Activated T-cell treated with anti-CD3 and anti-CD28 coated beads for 1 hour (primary cell): ENCODE measurements around the gene TSPAN2.

Experiments used
- DNase-seq: peaks from one replicate; pipeline ENCODE4 v3.0.0-alpha.2; 2020; ENCODE audit warnings: low read depth

The TSPAN2 gene

DNA sequence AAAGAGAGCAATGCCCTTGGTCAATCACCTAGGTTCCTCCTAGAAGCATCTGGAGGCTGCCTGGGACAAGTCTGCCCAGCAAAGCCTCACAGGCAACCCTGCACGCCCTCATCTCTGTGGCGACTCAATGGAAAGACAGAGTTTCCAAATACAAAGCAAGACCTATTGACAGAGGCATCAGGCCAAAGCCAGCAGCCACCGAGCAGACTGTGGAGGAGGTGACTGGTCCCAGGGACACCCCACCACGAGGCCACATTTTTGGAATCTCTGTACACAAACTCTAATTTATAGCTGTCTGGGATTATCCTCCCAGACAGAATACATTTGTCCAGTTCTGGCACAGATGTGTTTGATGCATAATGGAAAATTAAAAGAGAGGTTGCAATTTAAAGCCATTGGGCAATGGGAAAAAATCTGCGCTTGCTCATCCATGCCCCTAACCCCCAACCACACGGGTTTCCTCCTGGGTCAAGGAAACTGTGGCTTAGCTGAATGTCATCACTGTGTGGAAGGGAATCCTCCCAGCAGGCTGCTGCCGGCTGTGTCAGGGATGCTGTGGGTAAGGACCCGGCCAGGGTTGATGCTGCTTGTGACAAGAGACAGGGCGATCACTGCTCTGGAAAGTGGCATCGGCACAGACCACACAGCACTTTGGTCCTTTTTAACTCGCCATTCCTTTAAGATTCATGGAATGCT, 14.3 kb downstream of the TSPAN2 start:
- no peak for DNase-seq

DNA sequence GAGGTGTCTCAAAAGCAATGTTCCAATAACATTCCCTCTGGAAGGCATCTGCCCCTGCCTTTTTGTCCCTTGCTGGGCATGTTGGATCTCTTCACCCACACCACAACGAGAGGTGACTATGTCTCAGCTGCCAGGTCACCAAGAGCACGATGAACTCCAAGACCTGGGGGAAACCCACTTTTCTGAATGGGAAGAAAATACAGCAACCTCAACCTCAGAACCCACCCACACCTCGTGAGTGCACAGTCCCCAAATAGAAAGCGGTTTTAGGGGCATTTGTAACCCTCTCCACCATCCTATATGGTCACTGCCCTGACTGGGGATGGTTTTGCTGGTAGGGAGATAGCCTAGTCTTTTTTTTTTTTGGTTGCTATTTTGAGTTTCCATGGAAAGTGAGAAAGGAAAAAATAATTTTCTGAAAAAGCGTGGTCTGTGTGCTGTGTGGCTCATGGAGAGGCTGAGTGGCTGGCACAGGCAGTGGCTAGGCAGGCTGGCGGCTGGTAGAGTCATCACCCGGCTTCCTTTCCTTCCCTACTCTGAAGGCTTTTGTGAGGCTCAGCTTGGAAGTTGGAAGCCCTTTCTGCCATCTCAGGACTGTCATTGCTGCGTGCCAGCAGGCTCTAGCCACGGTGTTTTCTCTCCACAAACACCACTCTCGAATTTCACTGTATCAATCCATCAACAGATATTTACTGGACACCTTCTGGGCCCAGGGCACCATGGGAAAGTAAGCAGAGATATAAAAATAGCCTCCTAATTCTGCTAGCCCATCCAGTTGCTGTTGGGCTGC, 15.8 kb downstream of the TSPAN2 start:
- DNase-seq: no peak

DNA sequence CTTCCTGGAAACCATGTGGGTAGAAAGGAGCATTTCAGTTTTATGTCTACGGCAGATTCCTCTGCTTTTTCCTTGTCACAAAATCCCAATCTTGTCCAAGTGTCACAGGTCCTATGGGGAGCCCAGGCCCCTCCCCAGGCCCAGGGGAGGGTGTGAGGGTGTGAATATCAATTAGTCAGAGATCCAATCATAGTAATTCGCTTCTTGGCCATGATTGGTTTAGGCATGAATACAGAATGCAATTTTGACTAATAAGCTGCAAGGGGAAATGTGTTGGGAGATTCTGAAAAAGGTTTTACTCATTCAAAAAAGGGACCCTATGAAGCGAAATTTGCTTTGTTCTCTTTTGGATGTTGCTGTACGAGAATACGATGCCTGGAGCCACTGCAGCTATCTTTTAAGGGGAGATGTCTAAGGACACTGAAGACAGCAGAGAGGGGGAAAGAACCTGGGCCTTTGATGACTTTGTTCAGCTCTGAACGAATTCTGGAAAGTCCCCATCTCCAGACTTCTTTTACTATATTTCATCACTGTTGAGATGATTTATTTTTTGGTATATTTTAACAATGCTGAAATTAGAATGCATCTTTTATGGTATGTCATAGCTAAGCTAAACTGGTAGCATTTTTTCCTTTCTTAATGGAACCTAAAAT, 18.2 kb downstream of the TSPAN2 start:
- no peak for DNase-seq

DNA sequence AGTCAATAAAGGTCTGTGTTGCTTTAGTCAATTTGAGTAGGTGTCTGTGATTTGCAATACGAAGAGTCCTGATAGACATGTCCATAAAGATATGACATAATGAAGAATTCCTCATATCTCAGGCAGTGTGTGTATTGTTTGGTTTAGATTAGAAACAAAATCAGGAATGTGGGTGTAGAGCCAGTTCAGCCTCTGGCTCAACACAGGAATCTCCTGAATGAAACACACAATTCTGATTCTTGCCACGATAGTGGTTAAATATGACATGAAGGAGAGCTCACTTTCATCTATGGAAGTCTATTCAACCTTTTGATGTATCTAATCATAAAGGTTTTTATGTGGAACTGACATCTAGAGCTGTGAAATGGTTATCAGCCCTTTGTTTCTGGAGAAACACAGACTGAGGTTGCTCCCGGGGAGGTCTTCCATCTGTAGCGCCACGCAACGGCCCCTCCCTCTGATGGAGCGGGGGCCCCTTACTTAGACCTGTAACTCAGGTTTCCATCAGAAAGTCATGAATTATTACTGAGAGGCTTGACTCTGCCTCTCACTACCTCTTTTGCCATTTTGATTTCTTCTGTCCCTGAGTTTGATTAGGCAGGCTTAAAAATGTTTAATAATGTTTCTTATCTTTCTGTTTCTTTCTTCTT, 19.5 kb downstream of the TSPAN2 start:
- no peak for DNase-seq

DNA sequence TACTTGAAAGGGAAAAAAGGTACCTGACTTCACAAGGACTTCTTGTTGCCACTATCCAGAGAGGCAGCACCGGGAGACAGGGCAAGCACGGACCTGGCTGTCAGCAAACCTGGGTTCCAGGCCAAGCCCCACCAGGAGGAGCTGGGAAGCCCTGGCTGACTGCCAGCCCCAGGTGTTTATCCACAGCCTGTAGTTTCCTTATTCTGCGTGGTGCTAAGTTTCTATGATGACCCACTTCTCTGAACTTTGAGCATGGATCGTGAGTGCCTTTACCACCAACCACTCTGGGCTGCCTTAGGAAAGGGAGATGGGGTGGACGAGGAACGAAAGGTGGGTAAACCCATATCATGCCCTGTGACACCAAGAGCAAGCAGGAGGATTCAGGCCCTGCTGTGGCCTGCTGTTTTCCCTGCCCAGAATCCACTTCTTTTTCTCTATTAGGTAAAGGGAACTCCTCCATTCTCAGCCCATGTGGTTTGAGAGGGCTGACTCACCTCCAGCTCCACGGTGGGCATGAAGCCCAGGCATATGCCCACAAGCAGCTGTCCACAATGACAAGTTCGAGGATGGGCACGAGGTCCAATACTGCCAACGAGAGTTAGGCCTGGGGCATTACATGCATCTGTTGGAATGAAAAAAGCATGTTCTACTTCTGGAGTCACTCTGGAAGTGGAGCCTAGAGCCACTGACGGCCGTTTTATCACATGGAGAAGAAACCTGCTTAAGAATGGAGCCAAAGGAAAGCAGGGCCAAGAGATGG, 20.3 kb downstream of the TSPAN2 start:
- no peak for DNase-seq

DNA sequence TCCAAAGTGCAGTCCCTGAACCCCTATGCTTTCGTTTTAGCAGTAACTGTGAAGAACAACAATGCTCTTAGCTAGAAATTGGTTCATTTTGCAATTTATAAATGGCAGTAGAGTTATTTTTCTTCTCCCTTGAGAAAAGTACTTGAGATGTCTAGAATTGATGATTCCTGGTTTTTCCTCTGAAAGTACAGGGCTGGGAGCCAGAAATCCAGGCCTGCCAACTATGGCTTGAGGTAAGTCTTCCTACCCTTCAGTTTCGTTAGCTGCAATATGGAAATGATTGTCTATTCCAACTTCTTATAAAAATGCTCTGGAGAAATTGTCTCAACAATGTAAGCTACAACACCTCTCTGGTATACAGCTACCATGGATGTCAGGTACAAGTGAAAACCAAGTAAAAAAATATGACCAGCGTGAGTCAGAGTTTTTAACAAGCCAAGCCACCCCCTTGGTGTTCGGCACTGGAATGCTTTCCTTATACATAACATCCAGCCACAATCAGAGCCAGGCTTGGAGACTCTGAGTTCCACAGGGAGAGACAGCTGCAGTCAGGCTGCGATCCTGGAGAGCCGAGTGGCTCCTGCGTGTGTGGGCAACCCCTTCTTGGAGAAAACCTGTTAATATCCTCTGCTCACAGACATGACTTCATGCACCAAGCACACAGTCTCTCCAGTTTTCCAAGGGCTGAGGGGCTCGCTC, 22.0 kb downstream of the TSPAN2 start:
- DNase-seq: no peak

DNA sequence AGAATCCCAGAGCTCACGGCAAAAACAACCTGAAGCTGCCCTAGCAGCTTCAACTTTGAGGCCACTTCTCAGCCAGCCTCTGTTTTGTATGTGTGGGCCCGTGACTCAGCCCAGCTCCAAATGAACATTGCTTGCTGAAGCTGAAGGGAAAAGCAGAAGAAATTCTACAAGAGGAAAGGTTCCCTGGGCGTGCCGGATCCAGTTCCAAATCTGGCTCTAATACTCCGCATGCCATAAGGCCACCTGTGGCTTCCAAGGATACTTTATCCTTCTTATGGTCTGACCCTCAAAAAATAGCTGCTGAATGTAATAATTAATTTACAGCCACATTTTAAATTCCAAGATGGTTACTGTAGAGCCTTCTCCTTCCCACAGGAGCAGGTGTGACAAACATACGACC, 24.3 kb downstream of the TSPAN2 start:
- DNase-seq: no peak

DNA sequence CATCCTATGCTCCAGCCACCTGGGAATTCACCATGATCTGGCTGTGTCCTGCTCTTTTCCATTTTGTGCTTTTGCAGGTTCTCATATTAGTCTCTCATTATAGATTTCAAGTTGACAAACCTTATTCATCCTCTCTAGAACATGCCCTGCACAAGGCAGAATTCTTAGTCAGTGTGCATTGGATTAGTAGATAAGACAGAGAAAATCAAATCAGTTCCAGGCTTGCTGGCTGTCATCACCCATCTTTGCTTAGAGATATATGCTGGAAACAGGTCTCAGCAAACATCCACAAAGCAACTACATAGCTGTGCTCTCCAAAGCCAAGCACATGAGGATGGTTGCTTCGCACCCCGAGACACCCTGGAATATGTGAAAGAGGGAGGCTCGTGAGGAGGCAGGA, 24.8 kb downstream of the TSPAN2 start:
- DNase-seq: no peak

DNA sequence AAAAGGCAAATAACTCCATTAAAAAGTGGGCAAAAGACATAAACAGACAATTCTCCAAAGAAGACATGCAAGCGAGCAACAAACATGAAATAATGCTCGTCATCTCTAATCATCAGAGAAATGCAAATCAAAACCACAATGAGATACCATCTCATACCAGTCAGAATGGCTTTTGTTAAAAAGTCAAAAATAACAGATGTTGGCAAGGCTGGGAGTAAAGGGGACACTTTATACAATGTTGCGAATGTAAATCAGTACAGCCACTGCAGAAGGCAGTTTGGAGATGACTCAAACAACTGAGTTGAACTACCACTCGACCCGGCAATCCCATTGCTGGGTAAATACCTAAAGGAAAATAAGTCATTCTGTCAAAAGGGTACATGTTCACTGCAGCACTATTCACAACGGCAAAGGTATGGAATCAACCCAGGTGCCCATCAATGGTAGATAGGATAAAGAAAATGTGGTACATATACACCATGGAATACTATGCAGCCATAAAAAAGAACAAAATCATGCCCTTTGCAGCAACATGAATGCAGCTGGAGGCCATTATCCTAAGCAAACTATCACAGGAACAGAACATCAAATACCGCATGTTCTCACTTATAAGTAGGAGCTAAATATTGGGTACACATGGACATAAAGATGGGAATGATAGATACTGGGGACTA, 25.9 kb downstream of the TSPAN2 start:
- no peak for DNase-seq

DNA sequence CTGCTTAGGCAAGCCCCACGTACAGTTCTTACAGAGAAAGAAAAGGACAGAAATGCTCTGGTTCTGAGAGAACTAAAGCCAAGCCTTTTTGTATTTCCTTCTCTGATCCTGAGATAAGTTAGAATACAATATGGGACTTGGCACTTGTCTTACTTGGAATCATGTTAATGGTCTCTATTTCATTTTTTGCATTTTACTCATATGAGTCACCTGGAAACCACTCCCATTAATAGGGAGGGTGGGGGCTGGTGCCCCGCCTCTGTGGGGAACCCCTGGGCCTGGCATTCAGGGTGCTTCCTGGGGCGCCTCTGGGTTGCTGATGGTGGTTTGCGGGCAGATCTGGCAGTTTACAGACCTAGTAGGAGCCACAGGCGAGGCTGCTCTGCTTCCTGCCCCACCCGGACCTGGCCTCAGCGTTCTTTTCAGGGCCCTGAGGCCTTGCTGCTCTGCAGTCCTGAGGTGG, 26.7 kb downstream of the TSPAN2 start:
- DNase-seq: peak; percentile 86

DNA sequence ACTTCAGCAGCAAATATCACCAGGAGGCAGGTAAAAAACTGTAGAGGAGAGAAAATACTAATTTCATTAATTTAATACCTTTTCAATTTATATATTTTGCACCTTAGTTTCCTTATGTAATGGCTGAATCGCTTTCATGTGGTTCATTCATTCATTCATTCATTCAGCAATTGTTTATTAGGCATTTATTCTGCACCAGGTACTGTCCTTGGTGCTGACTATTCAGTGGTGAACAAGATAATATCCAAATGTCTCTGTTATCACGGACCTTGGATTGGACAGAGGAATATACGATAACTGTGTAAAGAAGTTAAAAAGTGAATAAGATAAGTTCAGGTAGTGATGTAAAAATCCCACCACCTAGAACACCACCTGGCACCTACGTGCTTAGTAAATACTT, 28.8 kb downstream of the TSPAN2 start:
- DNase-seq: no peak

DNA sequence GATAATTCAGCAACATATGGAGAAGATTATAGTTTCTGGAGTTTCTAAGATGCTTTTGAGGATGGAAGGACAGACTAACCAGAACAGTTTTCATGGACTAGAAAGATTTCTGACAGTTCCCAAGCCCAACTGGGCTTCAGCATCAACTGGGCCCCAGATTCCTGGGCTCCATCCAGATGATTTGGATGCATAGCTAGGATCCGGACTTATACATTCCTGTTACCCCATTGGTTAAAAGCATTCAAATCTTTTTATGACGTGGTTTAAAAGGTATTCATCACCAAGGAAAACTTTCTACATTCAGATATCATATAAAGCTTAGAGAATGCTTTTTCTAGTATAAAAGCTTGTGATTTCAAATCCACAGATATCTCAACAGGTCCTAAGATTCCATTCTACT, 30.0 kb downstream of the TSPAN2 start:
- no peak for DNase-seq

DNA sequence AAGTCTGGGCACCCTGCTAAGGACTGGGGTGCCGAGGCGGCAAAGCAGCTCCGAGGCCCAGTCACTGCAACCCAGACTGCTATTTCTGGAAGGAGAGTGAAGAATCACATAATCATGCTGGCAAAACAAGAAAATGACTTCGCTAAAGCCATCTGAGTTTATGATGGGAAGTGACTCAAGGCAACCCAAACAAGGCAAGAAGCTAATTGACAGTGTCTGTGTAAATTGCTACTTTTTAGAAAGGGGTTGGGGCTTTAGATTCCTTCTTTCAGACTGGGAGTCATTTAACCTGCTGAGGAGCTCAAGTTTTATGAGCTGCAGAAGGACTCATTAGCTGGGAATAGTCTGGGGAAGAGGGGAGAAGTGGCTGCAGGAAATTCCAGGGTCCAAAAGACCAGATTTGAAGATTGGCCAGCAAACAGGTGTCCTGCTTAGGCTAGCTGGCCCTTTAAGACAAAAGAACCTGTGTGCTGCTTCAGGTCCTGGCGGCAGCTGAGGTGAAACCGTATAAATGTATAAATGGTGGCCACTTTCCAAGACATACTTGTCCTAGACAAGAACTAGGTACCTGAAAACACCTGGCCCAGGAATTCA, 31.5 kb downstream of the TSPAN2 start:
- DNase-seq: no peak

DNA sequence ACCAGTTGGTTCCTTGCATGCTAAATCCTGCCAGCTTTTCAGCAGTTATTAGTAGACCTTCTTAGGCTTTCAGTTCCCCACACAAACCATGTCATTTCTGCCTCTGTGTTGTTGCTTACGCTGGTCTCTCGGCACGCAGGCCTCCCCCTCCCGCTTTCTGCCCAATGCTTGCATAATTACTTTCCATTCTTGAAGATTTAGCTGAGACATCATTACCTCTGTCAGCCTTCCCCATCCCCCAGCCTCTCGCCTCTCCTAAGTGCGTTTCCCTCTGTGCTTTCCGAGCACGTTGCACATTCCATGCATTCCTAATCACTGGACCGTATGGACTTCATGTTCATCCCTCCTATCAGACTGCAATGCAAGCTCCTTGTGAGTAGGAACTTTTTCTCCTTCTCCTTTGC, 32.9 kb downstream of the TSPAN2 start:
- no peak for DNase-seq

DNA sequence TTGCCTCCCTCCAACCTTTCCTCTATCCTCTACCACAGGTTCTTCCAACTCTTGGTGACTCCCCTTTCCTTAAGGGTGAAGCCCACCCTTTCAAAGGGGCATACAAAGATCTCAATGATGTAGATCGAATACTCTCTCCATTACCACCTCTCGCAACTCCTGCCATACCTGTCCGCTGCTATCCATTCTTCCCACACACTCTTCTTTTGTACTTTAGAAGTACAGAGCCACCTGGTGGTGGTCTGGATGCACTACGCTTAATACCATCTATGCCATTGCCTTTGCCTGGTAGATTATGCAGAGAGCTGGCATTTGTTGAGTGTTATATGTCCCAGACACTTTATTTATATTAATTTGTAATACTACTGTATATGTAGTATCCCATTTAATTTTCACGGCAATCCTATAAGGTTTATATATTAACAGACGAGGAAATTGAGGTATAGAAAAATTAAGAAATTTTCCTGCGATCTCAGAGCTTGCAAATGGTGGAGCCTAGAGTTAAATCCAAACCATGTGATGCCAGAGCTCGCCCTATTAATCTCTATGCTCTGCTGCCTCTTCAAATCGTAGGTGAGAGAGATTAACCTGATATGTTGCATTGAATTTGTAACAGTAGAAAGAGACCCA, 36.7 kb downstream of the TSPAN2 start:
- peak; percentile 34 for DNase-seq

DNA sequence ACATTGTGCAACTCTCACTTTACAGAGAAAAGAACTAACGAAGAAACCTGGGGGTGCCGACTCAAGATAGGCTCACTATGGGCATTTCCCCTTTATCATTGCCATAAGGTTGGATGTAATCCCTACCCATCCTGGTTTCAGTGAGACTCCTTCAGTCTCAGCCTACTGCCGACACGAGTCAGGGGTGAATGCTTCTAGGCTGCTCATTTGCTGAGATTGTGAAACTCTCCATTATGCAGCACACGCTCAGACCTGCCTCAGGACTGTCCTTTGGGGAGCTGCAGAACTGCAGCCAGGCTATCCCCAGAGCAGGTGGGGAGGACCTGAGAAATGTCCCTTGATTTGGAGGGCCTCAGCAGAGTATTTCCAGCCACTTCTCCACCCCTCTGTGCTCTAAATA, 37.5 kb downstream of the TSPAN2 start:
- no peak for DNase-seq

DNA sequence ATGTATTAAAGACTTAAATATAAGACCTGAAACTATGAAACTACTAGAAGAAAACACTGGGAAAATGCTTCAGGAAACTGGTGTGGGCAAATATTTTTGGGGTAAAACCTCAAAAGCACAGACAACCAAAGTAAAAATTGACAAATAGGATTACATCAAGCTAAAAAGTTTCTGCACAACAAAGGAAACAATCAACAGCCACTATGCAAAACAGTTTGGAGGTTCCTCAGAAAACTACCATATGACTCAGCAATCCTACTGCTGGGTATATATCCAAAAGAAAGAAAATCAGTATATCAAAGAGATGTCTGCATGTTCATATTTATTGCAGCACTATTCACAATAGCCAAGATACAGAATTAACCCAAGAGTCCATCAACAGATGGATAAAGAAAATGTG, 42.6 kb downstream of the TSPAN2 start:
- DNase-seq: no peak

DNA sequence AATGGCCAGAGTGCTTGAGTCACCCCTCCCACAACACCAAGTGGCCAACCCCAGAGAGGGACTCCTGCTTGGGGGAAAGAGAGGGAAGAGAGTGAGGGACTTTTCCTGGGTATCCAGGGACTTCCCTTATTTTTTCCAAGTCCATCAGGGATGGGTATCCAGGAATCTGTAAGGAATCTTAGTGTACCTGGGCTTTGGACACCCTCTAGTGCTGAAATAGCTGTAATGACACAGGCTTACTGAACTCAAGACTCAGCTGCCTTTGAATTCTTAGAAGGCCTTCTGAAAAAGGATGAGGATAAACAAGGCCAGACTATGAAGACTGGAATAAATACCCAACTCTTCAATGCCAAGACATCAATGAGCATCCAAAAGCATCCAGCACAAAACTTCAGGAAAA, 47.6 kb downstream of the TSPAN2 start:
- no peak for DNase-seq

DNA sequence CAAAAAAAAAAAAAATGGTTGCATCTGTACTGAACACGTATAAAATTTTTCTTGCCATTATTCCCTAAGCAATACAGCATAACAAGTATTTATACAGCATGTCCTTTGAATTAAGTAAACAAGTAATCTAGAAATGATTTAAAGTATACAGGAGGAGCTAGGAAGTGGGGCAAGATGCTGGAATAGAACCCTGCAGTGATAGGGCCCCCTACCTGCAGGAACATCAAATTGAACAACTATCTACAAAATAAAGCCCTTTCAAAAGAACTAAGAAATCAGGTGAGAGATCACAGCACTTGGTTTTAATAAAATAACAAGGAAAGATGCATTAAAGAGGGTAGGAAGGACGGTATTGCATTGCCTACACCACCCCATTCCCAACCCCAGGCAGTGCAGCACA, 48.8 kb downstream of the TSPAN2 start:
- no peak for DNase-seq
